Measurements from ENCODE around the gene HOXD3.
A peak's percentile ranks its signal among the peaks of the same experiment; 100 is the strongest.

The HOXD3 gene

DNA sequence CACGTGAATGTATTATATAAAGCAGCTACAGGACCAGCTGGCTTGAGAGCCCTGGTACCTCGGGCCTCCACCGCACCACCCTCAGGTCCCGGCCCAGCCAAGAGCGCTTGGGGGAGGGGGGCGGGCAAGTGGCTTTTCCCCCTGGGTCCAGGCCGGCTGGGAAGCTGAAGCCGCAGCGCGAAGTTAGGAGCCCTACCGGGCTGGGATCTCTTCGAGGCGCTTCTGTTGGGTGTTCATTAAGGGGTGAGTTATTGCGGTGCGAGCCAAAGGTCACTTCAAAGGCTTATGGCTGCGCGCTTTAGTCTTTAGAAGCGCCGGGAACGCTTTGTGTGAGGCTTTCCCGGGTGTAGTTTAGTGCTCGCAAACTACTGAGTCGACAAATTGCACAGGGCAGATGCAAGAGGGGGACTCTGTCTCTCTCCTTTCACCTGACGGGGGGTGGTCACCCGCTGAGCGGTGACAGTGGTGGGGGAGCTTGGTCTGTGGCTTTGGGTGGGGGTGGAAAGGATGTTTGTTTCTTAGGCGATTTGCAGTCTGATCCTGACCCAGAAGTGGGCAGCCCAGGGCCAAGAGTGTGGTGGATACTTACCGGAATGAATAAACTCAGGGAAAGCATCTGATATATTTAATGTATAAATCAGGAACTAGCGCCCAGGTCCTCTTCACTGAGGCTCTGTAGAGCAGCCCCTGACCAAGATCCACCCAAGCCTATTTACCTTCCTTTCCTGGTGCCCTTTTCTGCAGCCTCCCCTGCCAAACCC is 6.0 kb downstream of the HOXD3 start:
- no peak for DNase-seq (ENCODE audit: low read depth, low spot score)

DNA sequence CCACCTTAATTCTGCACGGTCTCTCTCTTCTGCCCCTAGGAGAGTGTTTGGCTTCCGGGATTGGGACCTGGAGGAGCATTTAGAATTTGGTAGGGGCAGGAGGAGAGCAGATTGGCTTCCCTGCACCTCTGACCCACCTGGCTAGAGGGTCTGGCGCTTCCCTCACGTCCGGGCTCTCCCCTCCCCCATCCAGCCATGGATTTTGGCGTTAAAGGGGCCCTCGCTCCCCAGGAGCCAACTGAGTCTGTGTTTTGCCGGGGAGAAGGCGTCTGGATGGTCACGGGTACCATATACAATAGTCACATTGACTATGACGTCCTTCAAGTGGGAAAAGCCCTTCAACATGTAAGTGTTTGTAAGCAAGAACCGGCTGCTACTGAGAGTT is 6.6 kb downstream of the HOXD3 start:
- no peak for DNase-seq (ENCODE audit: low read depth, low spot score)

DNA sequence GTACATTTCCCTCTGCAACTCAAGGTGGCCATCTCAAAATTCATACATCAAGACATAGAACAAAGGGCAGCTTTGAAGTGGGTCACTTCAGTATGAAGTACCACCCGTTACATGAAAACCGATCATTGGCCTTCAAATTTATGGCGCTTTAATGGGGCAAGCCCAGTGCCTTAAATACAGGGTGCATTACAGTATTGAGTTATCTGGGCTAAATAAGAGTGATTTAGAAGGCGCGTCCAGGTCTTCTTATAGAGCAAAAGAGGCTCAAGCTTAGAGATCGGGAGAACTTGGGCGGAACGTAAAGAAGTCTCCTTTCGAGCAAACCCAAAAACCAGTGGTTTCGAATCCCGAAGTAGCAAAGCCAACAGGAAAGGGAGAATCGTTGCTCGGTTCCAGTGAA is 7.1 kb downstream of the HOXD3 start:
- DNase-seq (ENCODE audit: low read depth, low spot score) = no peak

DNA sequence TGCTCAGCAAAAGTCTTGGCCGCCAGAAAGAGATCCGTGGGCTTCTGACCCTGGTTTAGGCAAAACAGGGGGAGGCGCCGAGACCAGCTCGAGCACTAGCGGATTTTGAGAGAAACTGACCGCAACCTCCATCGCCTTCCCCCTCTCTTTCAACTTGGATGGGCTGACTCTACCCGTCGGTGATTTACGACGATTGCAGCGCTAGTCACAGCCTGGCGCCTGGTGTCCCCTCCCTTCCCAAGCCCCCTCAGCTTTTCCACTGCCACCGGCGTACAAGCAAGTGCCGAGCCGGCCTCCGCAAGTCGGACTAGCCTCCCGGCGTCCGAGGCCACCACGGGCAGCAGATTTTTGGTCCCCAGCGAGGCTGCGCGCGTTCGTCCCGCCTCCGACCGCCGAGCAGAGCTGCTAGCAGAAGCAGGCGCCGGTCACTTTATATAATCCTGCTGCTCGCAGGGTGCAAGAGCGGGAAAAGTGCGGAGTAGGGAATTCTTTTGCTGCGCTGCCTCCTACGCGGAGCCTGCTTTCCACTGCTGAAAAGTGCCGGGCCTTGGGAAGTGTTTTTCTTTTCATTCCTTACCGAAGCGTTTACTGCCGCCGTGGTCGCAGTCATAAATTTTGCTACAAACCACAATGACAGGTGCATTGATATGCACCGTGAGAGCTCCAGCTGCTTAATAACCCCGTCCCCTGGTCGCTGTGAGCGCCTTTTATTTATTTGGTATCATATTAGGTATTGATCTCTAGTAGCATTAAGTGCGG is 7.7 kb downstream of the HOXD3 start:
- no peak for DNase-seq (ENCODE audit: low read depth, low spot score)

DNA sequence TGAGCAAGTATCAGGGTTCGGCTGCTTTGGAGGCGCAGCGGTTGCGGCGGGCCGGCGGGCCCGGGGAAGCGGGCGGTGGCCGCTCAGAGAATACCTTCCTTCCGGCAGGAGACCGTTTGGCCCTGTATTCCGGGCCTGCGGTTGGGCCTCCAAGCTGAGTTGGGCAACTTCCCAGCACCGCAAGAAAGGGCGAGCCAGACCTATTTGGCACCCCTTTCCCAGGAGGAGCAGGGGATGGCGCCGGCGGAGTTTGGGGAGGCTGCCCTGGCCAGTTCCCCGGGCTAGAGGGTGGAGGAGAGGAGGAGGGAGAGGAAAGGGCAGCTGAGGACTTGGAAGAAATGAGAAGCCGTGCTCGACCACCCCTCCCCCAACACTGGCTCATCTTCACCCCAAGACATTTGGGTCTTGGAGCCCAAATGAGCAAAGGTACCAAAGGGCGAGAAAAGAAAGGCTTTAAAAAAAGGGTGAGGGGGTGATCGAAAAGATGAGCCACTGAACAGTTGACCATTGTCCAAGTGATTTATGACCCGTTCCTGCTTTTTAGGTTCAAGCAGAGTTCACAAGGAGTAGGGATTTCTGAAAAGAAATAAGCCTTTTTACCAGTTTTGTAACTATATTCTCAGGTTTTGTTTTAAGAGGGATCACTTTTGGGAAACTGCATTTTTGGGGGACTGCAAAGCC is 8.4 kb downstream of the HOXD3 start:
- no peak for DNase-seq (ENCODE audit: low read depth, low spot score)

DNA sequence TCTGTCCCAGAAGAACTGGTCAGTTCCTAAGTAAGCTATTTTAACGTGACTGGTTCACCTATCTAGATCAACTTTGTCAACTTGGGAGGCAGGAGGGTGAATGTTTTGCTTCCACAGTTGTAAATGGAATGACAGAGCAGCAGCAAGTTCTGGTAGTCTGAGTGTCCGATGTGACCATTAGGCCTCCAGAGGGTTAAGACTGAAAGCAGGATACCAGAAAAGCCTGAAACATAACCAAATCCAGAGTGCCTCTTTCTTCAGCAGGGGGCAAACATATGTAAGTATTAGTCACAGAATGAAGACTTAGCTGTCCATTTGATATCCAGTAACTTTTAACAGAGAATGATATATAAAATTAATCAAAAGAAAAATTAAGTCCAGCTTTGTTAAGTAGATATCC is 9.2 kb downstream of the HOXD3 start:
- DNase-seq (ENCODE audit: low read depth, low spot score) = no peak

GRCh38 chr2:176167398-176167797 is 10.3 kb downstream of the HOXD3 start:
- DNase-seq (ENCODE audit: low read depth, low spot score) = no peak

GRCh38 chr2:176169181-176169580 is 12.1 kb downstream of the HOXD3 start:
- no peak for DNase-seq (ENCODE audit: low read depth, low spot score)

GRCh38 chr2:176169711-176170110 is 12.6 kb downstream of the HOXD3 start:
- no peak for DNase-seq (ENCODE audit: low read depth, low spot score)

DNA sequence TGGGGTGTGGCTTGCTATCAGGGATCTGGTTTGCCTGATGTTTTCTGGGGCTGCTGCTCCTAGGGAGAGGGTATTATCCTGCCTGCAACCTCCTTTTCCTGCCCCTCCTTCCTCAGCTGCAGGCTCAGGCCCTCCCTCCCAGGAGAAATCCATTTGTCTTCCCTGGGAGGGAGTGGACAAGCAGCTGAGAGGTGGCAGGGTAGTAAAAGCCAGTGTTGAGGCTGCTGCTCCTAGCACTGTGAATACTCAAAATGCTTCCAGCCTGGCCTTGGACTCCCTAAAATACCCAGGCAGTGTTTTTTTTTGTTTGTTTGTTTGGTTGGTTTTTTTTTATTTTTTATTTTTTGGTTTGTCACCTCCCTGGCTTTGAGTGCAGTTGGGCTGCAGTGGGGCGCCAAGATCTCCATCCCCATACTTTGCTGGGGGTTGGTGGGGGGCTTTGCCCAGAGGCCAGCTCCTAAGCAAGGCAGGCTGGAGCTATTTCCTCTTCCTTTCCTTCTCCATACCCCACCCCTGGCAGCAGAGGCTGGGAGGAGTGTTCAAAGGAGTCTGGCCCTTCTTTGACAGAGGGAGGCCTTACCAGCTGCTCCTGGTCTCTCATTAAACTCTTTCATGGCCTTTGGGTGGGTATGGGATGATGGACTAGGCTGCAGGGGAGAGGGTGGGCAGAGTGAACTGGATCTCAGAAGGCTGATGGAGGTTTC is 13.6 kb downstream of the HOXD3 start:
- no peak for DNase-seq (ENCODE audit: low read depth, low spot score)

DNA sequence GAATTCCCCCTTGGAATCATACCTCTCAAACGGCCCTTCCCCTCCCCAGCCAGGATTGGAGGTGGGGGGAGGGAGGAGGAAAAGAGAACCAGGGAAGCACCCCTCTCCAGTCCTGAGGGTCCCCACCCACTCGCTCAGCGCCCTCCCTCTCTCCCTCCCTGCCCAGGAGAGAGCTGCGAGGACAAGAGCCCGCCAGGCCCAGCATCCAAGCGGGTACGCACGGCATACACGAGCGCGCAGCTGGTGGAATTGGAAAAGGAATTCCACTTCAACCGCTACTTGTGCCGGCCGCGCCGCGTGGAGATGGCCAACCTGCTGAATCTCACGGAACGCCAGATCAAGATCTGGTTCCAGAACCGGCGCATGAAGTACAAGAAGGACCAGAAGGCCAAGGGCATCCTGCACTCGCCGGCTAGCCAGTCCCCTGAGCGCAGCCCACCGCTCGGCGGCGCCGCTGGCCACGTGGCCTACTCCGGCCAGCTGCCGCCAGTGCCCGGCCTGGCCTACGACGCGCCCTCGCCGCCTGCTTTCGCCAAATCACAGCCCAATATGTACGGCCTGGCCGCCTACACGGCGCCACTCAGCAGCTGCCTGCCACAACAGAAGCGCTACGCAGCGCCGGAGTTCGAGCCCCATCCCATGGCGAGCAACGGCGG is 14.4 kb downstream of the HOXD3 start:
- peak; percentile 65 for DNase-seq (ENCODE audit: low read depth, low spot score)

DNA sequence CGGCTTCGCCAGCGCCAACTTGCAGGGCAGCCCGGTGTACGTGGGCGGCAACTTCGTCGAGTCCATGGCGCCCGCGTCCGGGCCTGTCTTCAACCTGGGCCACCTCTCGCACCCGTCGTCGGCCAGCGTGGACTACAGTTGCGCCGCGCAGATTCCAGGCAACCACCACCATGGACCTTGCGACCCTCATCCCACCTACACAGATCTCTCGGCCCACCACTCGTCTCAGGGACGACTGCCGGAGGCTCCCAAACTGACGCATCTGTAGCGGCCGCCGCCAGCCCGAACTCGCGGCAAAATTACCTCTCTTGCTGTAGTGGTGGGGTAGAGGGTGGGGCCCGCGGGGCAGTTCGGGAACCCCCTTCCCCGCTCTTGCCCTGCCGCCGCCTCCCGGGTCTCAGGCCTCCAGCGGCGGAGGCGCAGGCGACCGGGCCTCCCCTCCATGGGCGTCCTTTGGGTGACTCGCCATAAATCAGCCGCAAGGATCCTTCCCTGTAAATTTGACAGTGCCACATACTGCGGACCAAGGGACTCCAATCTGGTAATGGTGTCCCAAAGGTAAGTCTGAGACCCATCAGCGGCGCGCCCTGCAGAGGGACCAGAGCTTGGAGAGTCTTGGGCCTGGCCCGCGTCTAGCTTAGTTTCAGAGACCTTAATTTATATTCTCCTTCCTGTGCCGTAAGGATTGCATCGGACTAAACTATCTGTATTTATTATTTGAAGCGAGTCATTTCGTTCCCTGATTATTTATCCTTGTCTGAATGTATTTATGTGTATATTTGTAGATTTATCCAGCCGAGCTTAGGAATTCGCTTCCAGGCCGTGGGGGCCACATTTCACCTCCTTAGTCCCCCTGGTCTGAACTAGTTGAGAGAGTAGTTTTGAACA is 15.1 kb downstream of the HOXD3 start:
- DNase-seq (ENCODE audit: low read depth, low spot score) = no peak

GRCh38 chr2:176172895-176173566 is 15.9 kb downstream of the HOXD3 start:
- no peak for DNase-seq (ENCODE audit: low read depth, low spot score)

DNA sequence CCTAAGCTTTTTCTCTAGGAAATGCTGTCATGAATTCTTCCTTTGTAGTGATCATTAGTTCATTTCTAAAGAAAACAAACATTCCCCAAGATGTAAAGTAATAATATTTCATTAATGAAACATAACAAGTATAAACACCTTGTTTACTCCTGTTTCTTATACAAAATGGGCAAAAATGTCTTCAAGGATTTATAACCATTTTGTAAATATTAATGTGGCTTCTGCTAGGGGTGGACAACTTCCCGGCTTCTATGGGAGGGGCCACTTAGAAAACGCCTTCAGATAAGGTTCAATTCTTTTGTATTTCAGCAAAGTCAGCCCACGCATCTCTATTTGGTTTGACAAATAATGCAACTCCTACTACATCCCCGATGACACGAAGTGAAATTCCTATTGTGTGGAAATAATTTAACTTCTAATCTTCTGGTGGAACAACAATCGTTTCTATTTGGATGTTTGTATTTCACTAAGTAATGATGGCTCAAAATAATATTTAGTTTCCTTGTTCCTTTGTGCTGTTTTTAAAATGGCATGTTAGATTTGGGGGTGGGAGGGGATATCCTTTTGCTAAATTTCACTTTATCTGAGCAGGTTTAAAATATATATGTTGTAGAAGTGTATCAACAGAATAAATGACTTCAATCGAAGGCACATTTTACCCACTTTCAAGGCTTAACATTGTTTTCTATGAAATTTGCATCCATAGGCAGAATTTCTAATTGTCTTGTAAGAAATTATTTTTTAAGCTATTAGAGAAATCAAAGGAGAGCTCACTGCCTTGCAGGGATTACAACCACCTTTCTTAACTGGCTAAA is 16.7 kb downstream of the HOXD3 start:
- no peak for DNase-seq (ENCODE audit: low read depth, low spot score)

- no peak for DNase-seq (ENCODE audit: low read depth, low spot score)
These were observed 17.3 kb downstream of the HOXD3 start for GRCh38 chr2:176174382-176174823.

GRCh38 chr2:176174824-176175708 is 18.0 kb downstream of the HOXD3 start:
- DNase-seq (ENCODE audit: low read depth, low spot score) = peak; percentile 88

- DNase-seq (ENCODE audit: low read depth, low spot score) = peak; percentile 11
These were observed 18.9 kb downstream of the HOXD3 start for GRCh38 chr2:176175709-176176607.
